Sigmoid colon (tissue), 4 donors: ENCODE results near the gene NXPE4.

Experiments
- CTCF ChIP-seq, 4 experiments: fragments of 450-650 bp in 3 of 4; fragments of 200-600 bp in 1 of 4; IDR thresholded peaks; one replicate each; pipeline ENCODE4 v1.5.1; 2016 to 2019; ENCODE audit warnings: antibody characterized with exemption in 4 of 4, mild to moderate bottlenecking in 3 of 4, moderate library complexity in 2 of 4
- POLR2A ChIP-seq, 2 donors: fragments of 450-650 bp; IDR thresholded peaks; one replicate each; pipeline ENCODE4 v1.6.1; 2016; ENCODE audit warnings: antibody characterized with exemption in 2 of 2, mild to moderate bottlenecking in 2 of 2, moderate library complexity in 2 of 2
- POLR2AphosphoS5 ChIP-seq, 4 donors: sonication (generic); formaldehyde crosslinking; IDR thresholded peaks; one replicate each; pipeline ENCODE4 v1.6.1; 2017; ENCODE audit warnings: antibody characterized with exemption in 4 of 4

- no peak for TF ChIP-seq CTCF (IDR thresholded peaks at IDR 0.05)
- TF ChIP-seq POLR2AphosphoS5 (IDR thresholded peaks at IDR 0.05), result no peak
- no peak for TF ChIP-seq POLR2A (IDR thresholded peaks at IDR 0.05)
These were observed 21.9 kb upstream of the NXPE4 start for GRCh38 chr11:114617157-114618124.
